Fibroblast of mammary gland (primary cell): ENCODE data around the gene ATP6V1B1.

ENCODE experiments used
- DNase-seq: peaks from one replicate; pipeline ENCODE4 v3.0.0-alpha.2; 2010; ENCODE audit warnings: low read depth
- H3K4me3 ChIP-seq: 2 replicates; pipeline ENCODE4 v1.5.1; 2011; ENCODE audit warnings: low read depth, mild to moderate bottlenecking, low read length, moderate library complexity; ENCODE audit not compliant: control insufficient read depth
- TF ChIP-seq, protein P1 (sequence below): conservative IDR thresholded peaks from 2 replicates; pipeline ENCODE4 v1.5.1; 2011; ENCODE audit warnings: low read depth, low read length, inconsistent platforms; ENCODE audit not compliant: control insufficient read depth, insufficient read depth

Gene ATP6V1B1

DNA sequence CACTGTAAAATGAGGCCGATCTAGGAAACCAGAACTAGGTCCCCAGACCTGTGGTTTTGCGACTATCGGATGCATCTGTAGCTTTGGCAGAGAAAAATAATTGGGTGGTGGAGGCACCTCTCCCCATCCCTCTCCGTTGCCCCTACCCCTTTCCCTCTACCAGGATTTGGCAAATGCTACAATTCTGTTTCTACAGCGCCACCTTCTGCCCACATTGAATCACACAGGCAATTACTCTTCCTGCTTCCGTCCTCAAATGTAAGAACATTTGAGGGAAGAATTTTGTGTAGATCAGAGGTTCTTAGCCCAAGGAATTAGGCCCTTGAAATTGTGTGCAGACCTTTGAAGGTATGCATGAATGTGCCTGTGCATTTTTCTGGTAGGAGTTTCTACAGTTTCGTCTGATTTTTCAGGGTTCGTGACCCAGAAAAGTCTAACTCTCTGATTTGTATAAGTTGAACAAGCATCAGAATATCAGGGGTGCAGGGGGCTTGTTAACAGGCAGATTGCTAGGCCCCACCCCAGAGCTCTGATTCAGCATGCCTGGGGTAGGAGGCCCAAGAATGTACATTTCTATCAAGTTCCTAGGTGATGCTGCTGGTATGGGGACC lies 11.2 kb downstream of the ATP6V1B1 start:
- peak; percentile 61 for DNase-seq
- TF ChIP-seq, protein P1, sequence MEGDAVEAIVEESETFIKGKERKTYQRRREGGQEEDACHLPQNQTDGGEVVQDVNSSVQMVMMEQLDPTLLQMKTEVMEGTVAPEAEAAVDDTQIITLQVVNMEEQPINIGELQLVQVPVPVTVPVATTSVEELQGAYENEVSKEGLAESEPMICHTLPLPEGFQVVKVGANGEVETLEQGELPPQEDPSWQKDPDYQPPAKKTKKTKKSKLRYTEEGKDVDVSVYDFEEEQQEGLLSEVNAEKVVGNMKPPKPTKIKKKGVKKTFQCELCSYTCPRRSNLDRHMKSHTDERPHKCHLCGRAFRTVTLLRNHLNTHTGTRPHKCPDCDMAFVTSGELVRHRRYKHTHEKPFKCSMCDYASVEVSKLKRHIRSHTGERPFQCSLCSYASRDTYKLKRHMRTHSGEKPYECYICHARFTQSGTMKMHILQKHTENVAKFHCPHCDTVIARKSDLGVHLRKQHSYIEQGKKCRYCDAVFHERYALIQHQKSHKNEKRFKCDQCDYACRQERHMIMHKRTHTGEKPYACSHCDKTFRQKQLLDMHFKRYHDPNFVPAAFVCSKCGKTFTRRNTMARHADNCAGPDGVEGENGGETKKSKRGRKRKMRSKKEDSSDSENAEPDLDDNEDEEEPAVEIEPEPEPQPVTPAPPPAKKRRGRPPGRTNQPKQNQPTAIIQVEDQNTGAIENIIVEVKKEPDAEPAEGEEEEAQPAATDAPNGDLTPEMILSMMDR, result peak; percentile 86

DNA sequence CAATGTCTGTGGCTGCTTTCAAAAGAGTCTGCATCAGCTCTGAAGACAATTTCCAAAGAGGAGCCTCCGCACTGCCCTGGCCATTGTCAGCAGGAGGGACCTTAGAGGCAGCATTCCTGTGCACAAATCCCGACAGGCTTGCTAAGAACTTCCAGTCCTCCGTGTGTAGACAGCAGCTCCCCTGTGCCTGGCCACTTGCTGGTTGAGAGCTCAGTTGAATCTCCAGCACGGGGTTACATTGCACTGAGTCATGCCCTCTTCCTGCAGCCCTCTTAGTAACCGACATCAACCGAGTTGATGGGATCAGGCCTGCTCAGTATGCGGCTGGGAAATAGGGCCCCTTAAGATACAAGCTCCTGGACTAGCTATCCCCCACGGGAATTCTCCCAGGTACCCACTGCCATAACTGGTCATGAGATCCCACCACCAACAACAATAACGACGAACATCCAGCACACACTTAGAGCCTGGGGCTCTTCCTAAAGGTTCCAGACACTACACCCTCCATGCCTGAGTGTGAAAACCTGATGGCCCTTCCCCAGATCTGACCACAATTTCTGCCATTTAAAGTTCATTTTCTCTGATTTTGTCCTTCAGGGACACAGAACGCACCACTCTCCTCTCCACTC lies 12.0 kb downstream of the ATP6V1B1 start:
- DNase-seq, result peak; percentile 74
- TF ChIP-seq, protein P1, result no peak
- H3K4me3 ChIP-seq, result peak overlapping the region; percentile 17

More for the DNA sequence above, 11.2 kb downstream of the ATP6V1B1 start:
- H3K4me3 ChIP-seq, result no peak overlapping the region

DNA sequence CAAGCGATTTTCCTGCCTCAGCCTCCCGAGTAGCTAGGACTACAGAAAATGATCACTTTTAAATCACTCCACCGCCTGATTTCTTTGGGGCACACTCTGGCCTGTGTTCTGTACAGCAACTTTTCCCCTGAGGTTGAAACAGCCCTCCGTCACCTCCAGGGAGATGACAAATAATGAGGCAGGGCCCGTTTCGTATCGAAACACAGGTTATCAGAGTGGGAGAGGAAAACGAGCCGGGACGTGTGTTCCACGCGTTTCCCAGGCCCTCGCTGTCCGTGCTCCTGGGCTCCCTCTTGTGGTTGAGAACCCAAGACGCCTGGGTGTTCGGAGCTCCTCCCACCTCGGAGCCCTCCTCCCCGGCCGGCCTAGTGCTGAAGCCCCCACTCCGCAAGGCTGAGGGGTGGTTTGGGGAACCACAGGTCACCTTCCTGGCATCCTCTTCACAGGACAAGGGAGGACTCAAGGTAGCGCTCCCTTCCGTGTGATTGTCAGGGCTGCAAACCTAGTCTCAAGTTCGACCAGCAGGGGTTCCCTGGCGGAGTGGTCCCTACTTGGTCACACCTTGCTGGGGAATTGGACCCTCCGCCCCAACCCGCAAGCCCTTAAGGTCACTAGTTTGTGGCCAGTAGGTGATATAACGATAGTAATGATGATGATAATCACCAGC lies 12.8 kb downstream of the ATP6V1B1 start:
- peak; percentile 76 for DNase-seq
- TF ChIP-seq, protein P1, result peak; percentile 73
- peak overlapping the region; percentile 44 for H3K4me3 ChIP-seq

DNA sequence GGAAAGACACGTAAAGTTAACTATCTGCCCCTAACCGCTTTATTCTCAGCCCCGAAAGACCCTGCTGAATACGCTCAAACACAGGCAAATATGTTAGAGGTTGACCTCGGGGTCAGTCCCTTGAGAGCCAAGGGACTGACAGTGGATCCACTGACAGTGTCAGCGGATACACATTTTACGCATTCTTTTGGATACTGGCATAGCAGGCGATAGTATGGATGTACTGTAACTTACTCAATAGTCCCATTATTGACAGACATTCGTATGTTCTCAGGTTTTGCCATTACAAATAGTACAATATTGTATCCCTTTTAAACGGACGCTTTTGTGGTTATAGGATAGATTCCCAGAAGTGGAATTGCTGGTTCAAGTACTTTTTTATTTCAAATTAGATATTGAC lies 13.4 kb downstream of the ATP6V1B1 start:
- H3K4me3 ChIP-seq, result no peak overlapping the region
- TF ChIP-seq, protein P1, result no peak
- DNase-seq, result no peak

DNA sequence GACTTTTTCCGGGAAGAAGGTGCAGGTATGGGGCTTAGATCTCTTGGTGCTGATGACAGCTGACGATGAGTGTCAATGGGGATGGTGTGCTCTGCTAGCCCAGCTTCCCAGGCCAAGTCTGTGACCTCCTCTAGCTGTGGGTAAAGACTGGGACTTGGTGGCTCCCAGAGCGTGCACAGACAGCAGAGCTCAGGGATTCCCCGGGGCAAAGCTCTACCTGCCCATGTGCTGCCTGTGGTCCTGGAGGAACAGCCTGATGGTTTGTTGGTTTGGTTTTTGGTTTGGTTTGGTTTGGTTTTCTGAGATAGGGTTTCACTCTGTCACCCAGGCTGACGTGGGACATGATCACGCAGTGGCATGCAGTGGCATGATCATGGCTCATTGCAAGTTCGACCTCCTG lies 19.2 kb downstream of the ATP6V1B1 start:
- H3K4me3 ChIP-seq, result no peak overlapping the region
- TF ChIP-seq, protein P1, result no peak
- no peak for DNase-seq

DNA sequence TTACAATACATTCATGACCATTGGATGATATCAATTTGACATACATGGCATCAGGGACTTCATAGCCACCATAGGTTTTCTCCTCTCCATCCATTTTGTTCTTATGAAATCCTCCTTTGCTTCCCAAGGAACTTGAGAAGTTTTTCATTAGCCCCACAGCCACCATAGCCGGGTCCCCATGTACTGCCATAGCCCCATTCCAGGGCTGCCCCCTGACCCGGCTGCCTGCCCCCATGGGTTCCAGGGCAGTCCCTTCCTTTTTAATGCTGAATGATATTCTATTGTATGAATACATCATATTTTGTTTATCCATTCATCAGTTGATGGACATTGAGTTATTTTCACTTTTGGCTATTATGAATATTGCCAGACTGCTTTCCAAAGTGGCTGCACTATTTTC lies 20.4 kb downstream of the ATP6V1B1 start:
- no peak overlapping the region for H3K4me3 ChIP-seq
- TF ChIP-seq, protein P1, result no peak
- DNase-seq, result no peak
